ENCODE data around the gene EPN1. TPM values are rescaled to one million over a fixed set of nuclear protein-coding genes. Genes with fewer than 3 reads are reported as not detected.

Gene EPN1
- total RNA-seq, 1 experiment from 2014 or later: 162 TPM

- CTCF ChIA-PET: interaction anchor here (0.6 to 1.5 kb wide), 12 partner anchors 12 to 678 kb away, joined by 3 to 15 read pairs (median 4); partner anchors contain the start of genes FIZ1 and TMEM238
- peak; percentile 98 for DNase-seq
- H3K27me3 Mint-ChIP-seq (ENCODE audit: unreplicated experiment): no peaks in the 10 kb centered on the region
- H3K9me3 Mint-ChIP-seq (ENCODE audit: low read depth, unreplicated experiment): no peaks in the 10 kb centered on the region
- H3K4me1 Mint-ChIP-seq (ENCODE audit: low read depth, unreplicated experiment): peaks cover 20% of the 10 kb centered on the region
- H3K4me3 Mint-ChIP-seq (ENCODE audit: low read depth, unreplicated experiment): peak within 1 kb of the TSS; percentile 96
- intact Hi-C loops (cut with micrococcal nuclease; ENCODE audit: unreplicated experiment): loop anchor here (10.0 kb wide), 1 partner anchor 150 kb away; no protein-coding TSS in a partner anchor
- no TSS peak for BruUV-seq (replicated peaks)
- H3K36me3 Mint-ChIP-seq (ENCODE audit: insufficient read depth, unreplicated experiment): peaks cover 73% of the 10 kb centered on the region
- H3K27ac Mint-ChIP-seq (ENCODE audit: unreplicated experiment): peak within 1 kb of the TSS; percentile 96
- TF ChIP-seq, protein P1, sequence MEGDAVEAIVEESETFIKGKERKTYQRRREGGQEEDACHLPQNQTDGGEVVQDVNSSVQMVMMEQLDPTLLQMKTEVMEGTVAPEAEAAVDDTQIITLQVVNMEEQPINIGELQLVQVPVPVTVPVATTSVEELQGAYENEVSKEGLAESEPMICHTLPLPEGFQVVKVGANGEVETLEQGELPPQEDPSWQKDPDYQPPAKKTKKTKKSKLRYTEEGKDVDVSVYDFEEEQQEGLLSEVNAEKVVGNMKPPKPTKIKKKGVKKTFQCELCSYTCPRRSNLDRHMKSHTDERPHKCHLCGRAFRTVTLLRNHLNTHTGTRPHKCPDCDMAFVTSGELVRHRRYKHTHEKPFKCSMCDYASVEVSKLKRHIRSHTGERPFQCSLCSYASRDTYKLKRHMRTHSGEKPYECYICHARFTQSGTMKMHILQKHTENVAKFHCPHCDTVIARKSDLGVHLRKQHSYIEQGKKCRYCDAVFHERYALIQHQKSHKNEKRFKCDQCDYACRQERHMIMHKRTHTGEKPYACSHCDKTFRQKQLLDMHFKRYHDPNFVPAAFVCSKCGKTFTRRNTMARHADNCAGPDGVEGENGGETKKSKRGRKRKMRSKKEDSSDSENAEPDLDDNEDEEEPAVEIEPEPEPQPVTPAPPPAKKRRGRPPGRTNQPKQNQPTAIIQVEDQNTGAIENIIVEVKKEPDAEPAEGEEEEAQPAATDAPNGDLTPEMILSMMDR (IDR thresholded peaks at IDR 0.05; ENCODE audit: unreplicated experiment): no peak
Measured at GRCh38 chr19:55654868-55655647, 20.0 kb upstream of the EPN1 start, which contains the start of gene U2AF2. Gene U2AF2, plus strand, starts transcription at chr19:55655035. Its CDS starts 70 bp downstream, at chr19:55655105.

GRCh38 chr19:55655648-55656040, 19.4 kb upstream of the EPN1 start:
- BruUV-seq (replicated peaks): TSS peak; percentile 52
- DNase-seq: no peak
- peak overlapping the region; percentile 96 for H3K27ac Mint-ChIP-seq (ENCODE audit: unreplicated experiment)
- no peaks in the 10 kb centered on the region for H3K9me3 Mint-ChIP-seq (ENCODE audit: low read depth, unreplicated experiment)
- CTCF ChIA-PET: no interaction called here
- H3K4me1 Mint-ChIP-seq (ENCODE audit: low read depth, unreplicated experiment): peaks cover 20% of the 10 kb centered on the region
- TF ChIP-seq, protein P1 (IDR thresholded peaks at IDR 0.05; ENCODE audit: unreplicated experiment): no peak
- intact Hi-C loops (cut with micrococcal nuclease; ENCODE audit: unreplicated experiment): loop anchor here (2.0 to 10.0 kb wide), 2 partner anchors 17 to 149 kb away; no protein-coding TSS in a partner anchor
- peak overlapping the region; percentile 96 for H3K4me3 Mint-ChIP-seq (ENCODE audit: low read depth, unreplicated experiment)
- H3K27me3 Mint-ChIP-seq (ENCODE audit: unreplicated experiment): no peaks in the 10 kb centered on the region
- peaks cover 78% of the 10 kb centered on the region for H3K36me3 Mint-ChIP-seq (ENCODE audit: insufficient read depth, unreplicated experiment)

DNA sequence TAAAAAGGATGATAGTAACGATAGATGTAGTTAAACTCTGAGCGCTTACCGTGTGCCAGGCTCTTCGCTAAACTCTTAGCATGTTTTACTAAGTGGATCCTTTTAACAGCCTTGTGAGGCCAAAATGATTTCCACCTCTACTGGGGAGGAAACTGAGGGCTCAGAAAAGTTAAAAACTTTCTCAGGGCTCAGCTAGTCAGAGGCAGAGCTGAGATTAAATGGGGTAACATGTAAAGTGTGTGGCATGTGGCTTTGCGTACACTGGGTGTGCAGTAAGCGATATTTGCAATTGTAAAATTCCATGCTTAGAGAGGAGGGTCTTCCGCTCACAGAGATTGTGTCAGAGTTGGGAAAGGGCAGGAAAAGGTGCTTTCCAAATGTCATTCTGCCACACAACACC, 18.5 kb upstream of the EPN1 start:
- CTCF ChIA-PET: interaction anchor here (0.9 to 1.5 kb wide), 4 partner anchors 11 to 154 kb away, joined by 3 to 7 read pairs (median 4); no protein-coding TSS in a partner anchor
- intact Hi-C loops (cut with micrococcal nuclease; ENCODE audit: unreplicated experiment): loop anchor here (2.0 to 10.0 kb wide), 2 partner anchors 16 to 148 kb away; no protein-coding TSS in a partner anchor
- peak overlapping the region; percentile 96 for H3K4me3 Mint-ChIP-seq (ENCODE audit: low read depth, unreplicated experiment)
- no TSS peak for BruUV-seq (replicated peaks)
- peaks cover 79% of the 10 kb centered on the region for H3K36me3 Mint-ChIP-seq (ENCODE audit: insufficient read depth, unreplicated experiment)
- no peak for DNase-seq
- no peaks in the 10 kb centered on the region for H3K27me3 Mint-ChIP-seq (ENCODE audit: unreplicated experiment)
- H3K4me1 Mint-ChIP-seq (ENCODE audit: low read depth, unreplicated experiment): peaks cover 20% of the 10 kb centered on the region
- peak overlapping the region; percentile 96 for H3K27ac Mint-ChIP-seq (ENCODE audit: unreplicated experiment)
- no peaks in the 10 kb centered on the region for H3K9me3 Mint-ChIP-seq (ENCODE audit: low read depth, unreplicated experiment)
- TF ChIP-seq, protein P1 (IDR thresholded peaks at IDR 0.05; ENCODE audit: unreplicated experiment): no peak

DNA sequence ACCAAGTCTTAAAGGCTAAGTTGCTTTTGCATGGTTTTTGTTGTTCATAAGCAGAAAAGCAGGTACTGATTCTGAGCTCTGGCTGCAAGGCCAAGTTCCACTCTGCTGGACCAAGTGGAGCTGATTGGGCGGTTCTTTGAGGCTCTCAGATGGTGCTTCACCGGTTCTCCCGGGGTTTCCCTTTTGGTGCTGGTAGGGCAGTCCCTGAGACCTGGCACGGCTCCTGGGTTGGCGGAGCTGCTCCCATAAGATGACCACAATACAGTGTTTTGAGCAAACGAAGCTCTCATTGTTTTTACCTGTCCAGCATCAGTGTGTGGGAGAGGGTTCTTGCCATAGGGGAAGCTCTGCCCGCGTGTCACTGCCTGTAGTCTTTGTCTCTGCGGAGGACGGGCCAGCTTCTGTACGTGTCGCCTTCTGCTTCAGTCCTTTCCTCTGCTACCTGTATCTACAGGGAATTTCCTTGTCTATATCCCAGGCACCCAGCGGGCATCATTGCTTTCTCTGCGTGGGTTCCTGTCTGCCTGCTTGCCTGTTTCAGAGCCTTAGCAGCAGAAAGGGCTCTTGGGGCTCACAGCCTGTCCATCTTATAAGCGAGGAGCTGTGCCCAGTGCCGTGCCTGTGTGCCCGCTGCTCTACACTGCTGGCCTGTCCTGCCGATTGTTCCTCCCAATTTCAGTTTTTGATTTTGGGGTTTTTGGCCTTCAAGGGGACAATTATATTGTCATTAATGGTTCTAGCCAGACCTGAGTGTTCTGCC, 17.9 kb upstream of the EPN1 start:
- Mint-ChIP-seq H3K4me1 (ENCODE audit: low read depth, unreplicated experiment) (peaks cover 27% of the 10 kb centered on the region), H3K9me3 (ENCODE audit: low read depth, unreplicated experiment) (no peaks in the 10 kb centered on the region), H3K4me3 (ENCODE audit: low read depth, unreplicated experiment) (peak overlapping the region; percentile 96), H3K36me3 (ENCODE audit: insufficient read depth, unreplicated experiment) (peaks cover 85% of the 10 kb centered on the region), H3K27me3 (ENCODE audit: unreplicated experiment) (no peaks in the 10 kb centered on the region), H3K27ac (ENCODE audit: unreplicated experiment) (peak overlapping the region; percentile 96)
- no TSS peak for BruUV-seq (replicated peaks)
- TF ChIP-seq, protein P1 (IDR thresholded peaks at IDR 0.05; ENCODE audit: unreplicated experiment): no peak
- DNase-seq: peak; percentile 35
- CTCF ChIA-PET: interaction anchor here (0.9 to 1.5 kb wide), 4 partner anchors 11 to 153 kb away, joined by 3 to 7 read pairs (median 4); no protein-coding TSS in a partner anchor
- intact Hi-C loops (cut with micrococcal nuclease; ENCODE audit: unreplicated experiment): loop anchor here (2.0 to 10.0 kb wide), 2 partner anchors 16 to 148 kb away; no protein-coding TSS in a partner anchor
